ENCODE results near the gene OR6S1.

OR6S1 gene, protein sequence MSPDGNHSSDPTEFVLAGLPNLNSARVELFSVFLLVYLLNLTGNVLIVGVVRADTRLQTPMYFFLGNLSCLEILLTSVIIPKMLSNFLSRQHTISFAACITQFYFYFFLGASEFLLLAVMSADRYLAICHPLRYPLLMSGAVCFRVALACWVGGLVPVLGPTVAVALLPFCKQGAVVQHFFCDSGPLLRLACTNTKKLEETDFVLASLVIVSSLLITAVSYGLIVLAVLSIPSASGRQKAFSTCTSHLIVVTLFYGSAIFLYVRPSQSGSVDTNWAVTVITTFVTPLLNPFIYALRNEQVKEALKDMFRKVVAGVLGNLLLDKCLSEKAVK

DNA sequence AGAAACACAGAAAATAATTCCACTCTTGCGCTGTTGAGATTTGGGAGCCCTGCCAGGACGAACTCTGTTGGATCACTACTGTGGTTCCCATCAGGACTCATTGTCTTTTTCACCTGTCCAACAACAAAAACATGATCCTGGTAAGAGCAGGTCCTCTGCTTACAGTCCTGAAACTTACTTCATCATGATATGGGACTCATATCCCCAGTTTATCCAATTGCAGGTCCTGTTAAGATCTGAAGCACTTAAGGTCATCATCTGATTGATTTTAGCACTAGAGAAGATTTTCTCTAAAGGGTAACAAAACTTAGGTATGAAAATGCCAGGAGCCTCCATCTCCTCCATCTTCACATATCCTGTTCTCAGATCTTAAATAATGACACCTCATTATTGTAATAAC lies at the start of gene OR6S1:
OR6S1 (minus strand) TSS at position 101 of the 400 bp plus-strand sequence; CDS start at position 101, 0 bp downstream.
- DNase-seq: no peak

DNA sequence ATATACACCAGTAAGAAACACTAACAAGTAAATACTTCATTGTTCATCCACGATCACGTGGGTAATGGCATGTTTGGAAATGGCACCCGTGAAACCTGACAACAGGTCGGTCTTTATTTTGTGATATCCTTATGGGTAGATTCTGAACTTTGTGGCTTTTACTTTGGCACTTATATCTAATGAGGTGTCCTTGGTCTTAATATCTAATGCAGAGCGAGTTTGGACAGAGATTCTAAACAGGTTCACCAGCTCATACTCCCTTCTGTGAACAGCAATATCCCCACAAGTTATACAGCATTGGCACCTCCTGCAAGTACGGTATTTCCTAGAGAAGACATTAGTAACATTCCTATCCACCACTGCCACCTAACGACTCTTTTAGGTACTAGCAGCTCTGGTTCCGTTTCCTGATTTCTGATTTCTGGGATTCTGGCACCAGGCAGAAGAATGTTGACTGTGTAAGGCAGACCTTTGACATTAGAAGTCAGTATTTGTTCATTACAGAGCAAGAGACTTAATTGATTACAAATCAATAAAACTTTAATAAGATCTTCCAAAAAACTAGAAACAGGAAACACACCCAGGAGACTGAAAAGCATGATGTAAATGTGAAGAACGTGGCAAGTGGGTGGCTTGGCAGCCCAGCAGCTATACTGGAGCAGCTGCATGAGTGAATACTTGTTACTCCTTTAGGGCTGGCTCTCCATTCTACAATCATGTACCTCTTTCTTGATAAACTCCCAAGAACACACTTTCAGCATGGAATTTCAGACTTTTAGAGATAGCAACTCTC lies 49.6 kb upstream of the OR6S1 start:
- no peak for DNase-seq

DNA sequence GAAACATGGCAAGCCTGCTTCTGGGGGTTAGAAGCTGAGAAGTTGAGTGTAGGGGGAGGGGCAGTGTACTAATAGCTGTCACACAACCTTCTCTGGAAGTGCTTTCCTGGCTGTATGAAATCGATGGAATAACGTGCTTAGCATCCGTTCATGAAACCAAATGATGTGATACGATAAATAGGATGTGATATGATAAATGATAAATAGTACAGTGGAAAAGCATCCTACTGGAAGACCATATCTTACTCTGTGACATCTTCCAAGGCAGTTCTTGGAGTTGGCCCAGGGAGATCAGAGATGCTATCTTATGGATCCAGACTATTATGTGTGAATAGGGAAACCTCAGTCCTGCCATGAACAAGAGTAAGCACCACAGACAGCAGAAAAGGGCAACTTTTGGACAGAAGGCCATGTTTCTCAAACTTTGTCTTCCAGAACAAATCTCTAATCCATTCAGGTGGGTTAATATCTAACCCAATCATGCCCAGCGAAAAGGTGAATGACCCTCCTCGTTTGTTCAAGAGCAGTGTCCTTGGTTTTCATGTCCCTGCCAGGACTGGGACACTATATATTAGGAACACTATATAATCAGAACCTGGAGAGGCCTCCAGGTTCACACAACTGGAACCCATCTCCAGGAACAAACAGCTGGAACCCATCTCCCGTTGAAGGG lies 46.8 kb upstream of the OR6S1 start, which contains the start of gene ANG:
ANG (plus strand) TSS at position 598 of the 673 bp plus-strand sequence. CDS start 4,801 bp downstream, outside the sequence.
- DNase-seq: no peak

DNA sequence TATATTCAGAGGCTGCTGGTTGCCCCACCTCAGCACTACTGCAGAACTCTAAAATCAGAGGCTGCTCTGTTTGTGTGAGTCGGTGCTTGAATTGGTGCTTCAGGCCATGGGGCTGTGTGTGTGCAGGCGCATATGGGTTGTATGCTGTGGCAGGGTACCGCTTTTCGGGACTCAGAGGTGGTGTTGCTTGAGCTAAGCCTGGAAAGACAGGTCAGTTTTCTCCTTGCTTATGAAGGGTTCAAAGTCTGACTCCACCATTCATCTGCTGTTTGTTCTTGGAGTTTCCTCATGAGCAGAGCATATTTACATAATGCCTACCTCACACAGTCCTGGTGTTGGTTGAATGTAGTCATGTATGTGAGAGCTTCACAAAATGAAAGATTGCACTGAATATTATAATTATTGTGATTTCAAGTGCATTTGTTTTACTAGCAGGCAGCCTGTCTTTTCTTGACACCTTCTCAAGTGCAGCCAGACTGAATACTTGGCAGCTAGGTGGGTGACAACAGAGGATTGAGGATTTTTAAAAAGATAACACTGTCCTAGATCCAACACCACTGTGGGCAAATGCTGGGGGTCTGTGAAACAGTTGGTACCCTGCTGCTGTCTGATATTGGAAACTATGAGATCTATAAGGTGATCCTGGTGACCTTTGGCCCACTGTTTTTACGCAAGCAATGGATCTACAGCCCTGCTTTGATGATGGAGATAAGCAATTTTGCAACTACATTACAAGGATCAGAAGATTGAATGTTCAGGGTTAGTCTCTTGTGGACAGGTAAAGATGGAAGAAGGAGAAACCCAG lies 46.1 kb upstream of the OR6S1 start:
- DNase-seq: no peak

- no peak for DNase-seq
Measured at GRCh38 chr14:20686386-20687143, 45.1 kb upstream of the OR6S1 start.

DNA sequence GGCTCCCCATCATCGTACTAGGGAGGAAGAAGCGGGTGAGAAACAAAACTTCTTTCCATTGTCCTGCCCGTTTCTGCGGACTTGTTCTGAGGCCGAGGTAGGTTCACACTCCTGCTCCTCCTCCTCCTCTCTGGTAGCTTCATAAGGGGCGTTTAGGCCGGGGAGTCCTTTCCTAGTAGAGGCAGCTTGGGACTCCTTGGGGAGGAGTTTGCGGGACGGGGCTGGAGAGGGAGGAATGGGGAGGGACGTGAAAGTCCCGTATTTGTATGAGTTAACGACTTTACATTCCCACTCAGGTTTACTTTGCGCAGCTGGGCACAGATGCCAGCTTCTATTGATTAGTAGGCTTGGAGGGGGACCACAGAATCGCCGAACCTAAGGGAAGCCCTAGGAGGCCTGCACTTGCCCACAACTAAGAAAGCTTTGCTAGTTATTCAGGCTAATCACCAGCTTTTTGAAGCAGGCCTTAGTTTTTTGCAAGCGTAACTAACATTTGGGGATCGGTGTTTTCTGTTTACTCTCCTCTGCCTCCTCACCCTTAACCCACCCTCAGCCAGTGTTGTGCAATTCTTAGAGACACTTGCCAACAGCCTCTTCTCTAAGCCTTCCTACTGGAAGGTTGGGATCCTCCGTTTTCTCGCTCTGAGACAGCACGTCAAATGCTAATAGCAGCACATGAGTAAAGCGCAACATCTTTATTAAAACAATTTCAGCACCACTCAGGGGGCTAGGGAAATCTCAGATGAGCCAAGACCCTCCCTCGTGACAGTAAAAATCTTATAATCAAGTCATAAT lies 43.4 kb upstream of the OR6S1 start:
- DNase-seq: no peak

DNA sequence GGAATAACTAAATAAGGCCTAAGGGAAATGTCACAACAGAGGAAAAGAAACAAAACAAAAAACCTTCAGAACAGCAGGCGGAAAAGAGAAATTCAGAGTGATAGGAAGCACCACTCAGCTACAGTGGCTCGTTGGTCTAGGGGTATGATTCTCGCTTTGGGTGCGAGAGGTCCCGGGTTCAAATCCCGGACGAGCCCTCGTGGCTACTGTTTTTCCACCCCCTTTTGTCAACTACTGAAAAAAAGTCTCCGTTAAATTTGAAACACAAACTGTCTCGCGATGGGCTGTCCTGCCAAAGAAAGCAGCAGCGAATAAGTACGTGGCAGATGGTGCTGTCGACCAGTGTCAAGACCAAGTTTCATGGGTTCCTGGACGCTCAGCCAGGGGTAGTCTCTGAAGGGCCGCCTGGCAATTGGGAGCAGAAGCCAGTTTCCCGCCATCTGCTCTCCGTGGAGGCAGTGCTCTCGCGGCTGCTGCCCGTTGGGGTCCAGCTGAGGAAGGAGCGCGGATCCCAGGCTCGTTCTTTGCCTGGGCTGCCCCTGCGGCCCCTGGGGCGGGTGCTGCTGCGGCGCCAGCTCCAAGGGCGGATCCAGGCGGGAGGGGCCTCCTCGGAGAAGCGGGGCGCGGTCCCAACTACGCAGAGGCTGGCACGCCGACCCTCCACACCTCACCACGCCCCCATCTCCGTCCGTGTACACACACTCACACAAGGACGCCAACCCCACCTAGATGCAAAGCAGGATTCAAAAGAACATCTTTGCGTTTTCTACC lies 42.6 kb upstream of the OR6S1 start, which contains the start of gene RNASE4:
RNASE4 (plus strand) TSS at position 670 of the 771 bp plus-strand sequence. CDS start 14,812 bp downstream, outside the sequence.
- peak; percentile 73 for DNase-seq

DNA sequence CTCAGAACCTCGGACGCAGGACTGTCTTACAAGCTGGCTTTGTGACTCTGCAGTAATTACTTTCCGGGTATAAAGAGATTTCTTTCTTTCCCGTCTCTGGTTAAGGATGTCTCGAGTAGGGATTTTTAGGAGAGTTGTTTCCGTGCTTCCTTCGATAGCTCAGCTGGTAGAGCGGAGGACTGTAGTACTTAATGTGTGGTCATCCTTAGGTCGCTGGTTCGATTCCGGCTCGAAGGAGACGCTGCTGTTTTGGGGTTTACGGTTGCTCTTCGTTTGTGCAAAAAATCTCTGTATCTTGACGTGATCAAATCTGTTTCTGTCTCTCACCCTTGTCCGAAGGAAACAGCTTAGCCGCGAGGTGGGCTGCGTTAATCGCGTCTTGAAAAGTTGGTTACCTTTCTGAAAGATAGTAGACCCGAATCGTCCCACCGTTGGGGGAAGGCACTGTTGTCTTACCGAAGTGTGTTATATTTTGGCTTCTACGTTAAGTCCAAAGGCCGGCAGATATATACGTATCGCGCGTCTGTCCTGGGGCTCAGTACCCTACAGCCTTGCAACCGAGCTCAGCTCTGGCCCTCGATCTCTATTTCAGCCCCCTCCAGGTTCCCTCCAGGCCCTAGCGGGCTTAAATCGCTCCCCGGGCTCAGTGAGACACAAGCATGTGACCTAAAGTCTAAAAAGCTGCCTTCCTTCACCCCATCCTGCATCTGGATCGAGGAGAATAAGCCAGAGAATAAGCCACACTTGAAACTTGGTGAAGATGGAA lies 41.8 kb upstream of the OR6S1 start:
- DNase-seq: peak; percentile 67

DNA sequence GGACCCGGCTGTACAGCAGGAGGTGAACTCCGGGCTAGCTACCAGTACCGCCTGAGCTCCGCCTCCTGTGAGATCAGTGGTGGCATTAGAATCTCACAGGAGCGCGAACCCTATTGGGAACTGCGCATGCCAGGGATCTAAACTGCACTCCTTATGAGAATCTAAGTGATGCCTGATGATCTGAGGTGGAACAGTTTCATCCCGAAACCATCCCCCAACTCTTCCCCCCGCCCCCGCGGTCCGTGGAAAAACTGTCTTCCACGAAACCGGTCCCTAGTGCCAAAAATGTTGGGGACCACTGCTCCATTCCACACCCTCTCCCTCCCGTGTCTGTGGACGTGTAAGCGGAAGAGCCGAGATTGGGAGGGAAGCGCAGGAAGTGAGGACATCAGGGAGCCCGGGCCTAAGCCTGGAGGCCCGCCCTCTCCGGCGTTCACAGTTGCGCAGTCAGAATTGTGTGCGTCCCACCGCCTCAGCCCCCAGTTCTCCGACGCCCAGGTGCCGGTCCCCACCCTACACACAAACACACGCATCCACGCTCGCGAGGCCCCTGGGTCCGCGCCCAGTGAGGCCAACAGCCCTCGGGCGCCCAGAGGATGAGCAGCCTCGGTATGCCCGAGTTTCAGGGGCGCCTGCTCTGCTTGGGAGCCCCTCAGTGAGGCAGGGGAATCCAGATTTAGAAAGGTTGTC lies 41.1 kb upstream of the OR6S1 start:
- DNase-seq: peak; percentile 65

DNA sequence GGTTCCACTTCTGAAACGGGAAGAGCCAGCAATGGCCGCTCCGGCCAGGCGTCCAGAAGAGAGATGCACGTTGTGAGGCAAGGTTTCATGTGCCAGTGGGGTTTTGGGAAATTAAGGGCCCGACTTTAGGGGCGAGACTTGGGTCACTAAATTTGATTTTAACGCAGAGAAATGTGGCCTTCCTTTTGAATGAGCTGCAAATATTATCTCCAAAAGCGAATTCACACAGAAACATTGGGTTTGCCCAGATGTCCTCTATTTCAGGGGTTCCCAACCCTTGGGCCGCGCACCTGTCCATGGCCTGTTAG lies 40.6 kb upstream of the OR6S1 start:
- DNase-seq: no peak

GRCh38 chr14:20681348-20682126 lies 40.0 kb upstream of the OR6S1 start:
- DNase-seq: peak; percentile 85

DNA sequence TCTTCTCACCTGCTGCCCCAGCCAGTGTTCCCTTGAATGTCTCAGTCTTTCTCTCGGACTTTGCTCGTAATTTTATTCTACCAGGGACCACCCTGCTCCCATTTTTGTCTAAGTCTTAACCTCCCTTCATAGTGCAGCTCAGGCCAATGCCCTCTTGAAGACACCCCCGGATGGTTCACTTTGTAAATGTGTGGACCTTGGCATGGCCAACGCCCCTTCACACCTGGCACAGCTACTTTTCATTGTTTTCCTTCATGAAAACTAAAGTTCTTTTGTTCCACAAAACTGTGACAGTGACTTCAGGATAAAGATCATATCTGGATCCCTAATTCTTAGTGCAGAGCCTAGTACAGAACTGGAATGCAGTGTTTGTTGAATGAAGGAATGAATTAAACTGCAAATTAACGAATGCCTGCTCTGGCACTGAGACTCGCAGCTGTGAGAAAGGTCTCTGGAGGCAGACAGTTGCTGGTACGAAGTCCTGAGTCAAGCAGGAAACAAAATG lies 39.4 kb upstream of the OR6S1 start:
- no peak for DNase-seq

DNA sequence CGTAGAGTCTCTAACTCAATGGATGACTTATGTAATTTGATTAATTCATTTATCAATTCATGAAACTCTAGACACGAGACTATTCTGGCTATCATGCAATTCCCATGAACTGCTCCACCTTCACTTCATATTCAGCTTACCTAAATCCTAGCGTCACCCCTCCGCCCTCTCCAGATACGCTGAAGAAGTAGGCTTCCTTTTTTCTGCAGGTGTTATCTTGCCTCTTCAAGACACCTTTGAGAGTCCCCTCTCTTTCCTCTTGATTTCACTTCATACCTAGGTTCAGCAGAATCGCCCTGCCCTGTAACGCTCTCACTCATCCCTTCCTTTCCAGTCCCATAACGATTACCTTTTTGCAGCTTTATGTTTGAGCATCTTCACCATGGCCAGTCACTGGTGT lies 38.9 kb upstream of the OR6S1 start:
- DNase-seq: no peak

- no peak for DNase-seq
Measured at GRCh38 chr14:20679907-20680306, 38.4 kb upstream of the OR6S1 start.

DNA sequence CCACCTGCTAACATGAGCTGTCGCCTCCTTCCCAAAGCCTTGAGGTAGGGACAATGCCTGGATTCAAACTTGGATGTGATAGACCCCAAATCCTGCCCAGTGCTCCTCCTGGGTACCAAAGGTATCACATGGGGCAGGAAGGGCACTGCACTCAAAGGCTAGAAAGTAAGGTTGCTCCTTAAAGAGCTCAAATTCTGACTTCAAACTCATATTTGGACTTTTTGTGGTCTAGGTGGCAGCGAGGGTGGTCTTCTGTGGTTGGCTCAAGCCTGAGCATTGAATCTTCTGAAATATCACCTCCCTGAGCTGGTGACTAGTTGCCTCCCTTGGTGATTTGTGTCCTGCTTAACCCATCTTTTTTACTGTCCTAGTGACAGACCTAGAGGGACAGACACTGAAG lies 34.6 kb upstream of the OR6S1 start:
- DNase-seq: no peak

DNA sequence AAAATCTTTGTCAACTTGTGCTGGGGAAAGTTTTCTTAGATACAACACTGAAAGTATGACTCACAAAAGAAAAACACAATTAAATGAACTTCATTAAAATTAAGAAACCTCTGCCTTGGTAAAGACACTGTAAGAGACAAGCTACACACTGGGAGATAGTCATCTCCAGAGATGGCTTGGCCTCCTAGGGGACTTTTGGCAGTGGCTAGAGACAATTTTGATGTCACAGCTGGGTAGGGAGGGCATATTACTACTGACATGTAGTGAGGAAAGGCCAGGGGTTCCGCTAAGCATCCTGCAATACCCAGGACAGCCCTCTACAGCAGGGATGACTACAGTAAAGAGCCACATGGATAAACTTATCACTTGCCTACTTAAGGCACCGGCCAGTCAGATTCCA lies 34.2 kb upstream of the OR6S1 start:
- DNase-seq: no peak

DNA sequence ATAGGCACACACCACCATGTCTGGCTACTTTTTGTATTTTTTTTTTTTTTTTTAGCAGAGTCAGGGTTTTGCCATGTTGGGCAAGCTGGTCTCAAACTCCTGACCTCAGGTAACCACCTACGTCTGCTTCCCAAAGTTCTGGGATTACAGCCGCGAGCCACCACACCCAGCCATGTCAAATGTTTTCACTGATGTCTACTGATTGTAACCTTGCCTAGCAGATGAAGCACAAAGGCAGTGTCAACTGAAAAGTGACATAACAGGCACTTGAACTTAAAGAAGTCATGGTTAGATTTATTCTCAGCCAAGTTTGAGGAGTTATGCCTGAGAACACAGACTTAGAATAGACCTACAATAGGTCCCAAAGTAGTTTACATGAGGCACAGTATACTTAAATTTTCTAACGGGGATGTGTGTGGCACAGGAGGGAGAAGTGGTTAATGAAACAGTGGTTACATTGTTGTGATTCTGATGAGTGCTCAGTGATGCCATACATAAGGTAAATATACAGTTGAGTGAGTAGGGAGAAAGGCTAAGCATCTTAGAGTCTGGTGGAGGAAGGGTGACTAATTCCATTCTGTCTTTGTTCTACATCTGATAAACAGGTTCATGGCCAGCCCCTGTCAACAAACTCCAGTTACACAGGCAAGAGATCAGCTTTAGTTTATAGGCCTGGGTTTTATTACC lies 30.2 kb upstream of the OR6S1 start:
- no peak for DNase-seq
